ENCODE results near the gene TRIM44.

DNA sequence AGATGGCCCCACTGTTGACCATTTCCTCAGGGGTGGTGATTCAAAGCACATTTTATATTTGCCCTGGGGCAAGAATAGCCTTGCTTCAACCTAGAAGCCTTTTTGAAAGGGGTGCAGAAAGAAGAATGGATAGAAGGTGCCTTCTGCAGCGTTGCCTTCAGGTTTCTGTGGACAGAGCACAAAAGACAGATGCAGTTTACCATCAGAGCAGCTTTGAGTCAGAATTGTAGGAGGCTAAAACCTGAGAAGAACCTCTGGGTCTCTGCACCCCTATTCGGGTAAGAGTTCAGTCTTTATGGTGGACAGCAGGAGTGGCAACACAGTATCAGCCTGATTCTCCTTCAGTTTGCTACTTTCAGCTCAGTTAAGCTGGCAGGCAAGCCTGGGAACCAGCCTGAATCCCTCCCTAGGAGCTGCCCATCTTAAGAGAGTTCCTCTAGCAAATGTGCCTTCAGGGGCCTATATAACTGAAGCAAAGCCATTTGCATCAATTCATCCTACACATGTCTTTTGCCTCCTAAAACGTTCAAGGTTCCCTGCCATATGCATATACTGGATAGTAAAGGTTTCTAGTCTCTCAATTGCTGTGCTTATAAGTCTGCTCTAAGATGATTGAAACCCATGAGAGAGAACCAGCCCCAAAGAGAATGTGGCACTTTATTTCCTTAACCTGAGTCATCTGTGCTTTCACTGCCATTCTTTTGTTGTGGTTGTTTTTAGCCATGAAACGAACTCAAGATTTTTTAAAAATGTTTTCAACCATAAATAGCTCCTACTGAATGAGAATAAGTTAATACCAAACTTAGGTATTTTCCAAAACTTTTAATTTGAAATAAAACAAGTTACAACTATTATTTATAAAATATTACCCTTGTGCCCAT is 123.0 kb downstream of the TRIM44 start:
- TF ChIP-seq EZH2 (IDR thresholded peaks at IDR 0.05; ENCODE audit: borderline replicate concordance, low read length): no peak
- TF ChIP-seq, protein P1, sequence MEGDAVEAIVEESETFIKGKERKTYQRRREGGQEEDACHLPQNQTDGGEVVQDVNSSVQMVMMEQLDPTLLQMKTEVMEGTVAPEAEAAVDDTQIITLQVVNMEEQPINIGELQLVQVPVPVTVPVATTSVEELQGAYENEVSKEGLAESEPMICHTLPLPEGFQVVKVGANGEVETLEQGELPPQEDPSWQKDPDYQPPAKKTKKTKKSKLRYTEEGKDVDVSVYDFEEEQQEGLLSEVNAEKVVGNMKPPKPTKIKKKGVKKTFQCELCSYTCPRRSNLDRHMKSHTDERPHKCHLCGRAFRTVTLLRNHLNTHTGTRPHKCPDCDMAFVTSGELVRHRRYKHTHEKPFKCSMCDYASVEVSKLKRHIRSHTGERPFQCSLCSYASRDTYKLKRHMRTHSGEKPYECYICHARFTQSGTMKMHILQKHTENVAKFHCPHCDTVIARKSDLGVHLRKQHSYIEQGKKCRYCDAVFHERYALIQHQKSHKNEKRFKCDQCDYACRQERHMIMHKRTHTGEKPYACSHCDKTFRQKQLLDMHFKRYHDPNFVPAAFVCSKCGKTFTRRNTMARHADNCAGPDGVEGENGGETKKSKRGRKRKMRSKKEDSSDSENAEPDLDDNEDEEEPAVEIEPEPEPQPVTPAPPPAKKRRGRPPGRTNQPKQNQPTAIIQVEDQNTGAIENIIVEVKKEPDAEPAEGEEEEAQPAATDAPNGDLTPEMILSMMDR (conservative IDR thresholded peaks at IDR 0.05 in 1 of 2, IDR thresholded peaks at IDR 0.05 in 1 of 2; ENCODE audit: extremely low read depth in 1 of 2, insufficient read depth in 1 of 2, low read depth in 1 of 2, low read length in 2 of 2): no peak
